B cell (primary cell): Measurements from ENCODE around the gene HIVEP1. TPM values are rescaled to one million over a fixed set of nuclear protein-coding genes. Genes with fewer than 3 reads are reported as not detected.

ENCODE experiments used
- ATAC-seq: fragments of 200-7000 bp; cut with Tn5 transposase; one replicate; pipeline ENCODE4 v1.10.0; 2021; ENCODE audit warnings: low read depth, mild to moderate bottlenecking, moderate number of reproducible peaks, moderate library complexity
- CTCF ChIA-PET: fragments of 350-600 bp; sonication (Branson Sonifier 250); formaldehyde crosslinking; loops from one replicate; lab custom pipeline; 2021; ENCODE audit warnings: antibody characterized with exemption, inconsistent platforms; lab: Charles Lee
- POLR2A ChIA-PET: fragments of 350-600 bp; sonication (Branson Sonifier 250); formaldehyde crosslinking; loops from one replicate; lab custom pipeline; 2021; ENCODE audit warnings: antibody characterized with exemption; lab: Charles Lee
- DNase-seq: peaks from one replicate; pipeline ENCODE4 v3.0.0; 2013
- H2AFZ ChIP-seq: 2 replicates; pipeline ENCODE4 v1.6.1; 2012; ENCODE audit warnings: mild to moderate bottlenecking, low read depth, low read length; ENCODE audit not compliant: insufficient read depth, poor library complexity, severe bottlenecking
- H3K27ac ChIP-seq, 2 donors: 1 replicate in 1 of 2; 2 replicates in 1 of 2; pipeline ENCODE4 v1.5.1; 2012 to 2013; ENCODE audit warnings: low read length in 2 of 2, mild to moderate bottlenecking in 2 of 2, moderate library complexity in 1 of 2
- H3K27me3 ChIP-seq, 4 experiments: fragments of 200-600 bp in 1 of 4; sonication (generic) in 1 of 4; replicated peaks in 1 of 4; 1 replicate in 2 of 4; 2 replicates in 2 of 4; pipeline versions ENCODE4 v1.6.1 to v1.7.0; 2013 to 2016; ENCODE audit warnings: low read length in 3 of 4, mild to moderate bottlenecking in 2 of 4, mixed read lengths in 1 of 4, moderate library complexity in 1 of 4; ENCODE audit not compliant: insufficient read depth in 4 of 4, control insufficient read depth in 3 of 4; ENCODE audit errors: control extremely low read depth in 1 of 4
- H3K36me3 ChIP-seq, 2 experiments: replicated peaks in 1 of 2; 1 replicate in 1 of 2; 2 replicates in 1 of 2; pipeline versions ENCODE4 v1.6.1 to v1.7.1; 2013; ENCODE audit warnings: low read length in 1 of 2; ENCODE audit not compliant: insufficient read depth in 2 of 2, control insufficient read depth in 1 of 2; ENCODE audit errors: control extremely low read depth in 1 of 2, extremely low read depth in 1 of 2
- H3K4me1 ChIP-seq, 2 donors: fragments of 200-600 bp in 1 of 2; sonication (generic) in 1 of 2; 1 replicate in 1 of 2; 2 replicates in 1 of 2; pipeline versions ENCODE4 v1.5.1 to v1.6.1; 2013 to 2017; ENCODE audit warnings: low read length in 2 of 2; ENCODE audit not compliant: control insufficient read depth in 2 of 2, insufficient read depth in 2 of 2
- H3K4me2 ChIP-seq: replicated peaks from 2 replicates; pipeline ENCODE3; 2012; ENCODE audit warnings: mild to moderate bottlenecking, low read depth, low read length; ENCODE audit not compliant: poor library complexity, severe bottlenecking
- H3K4me3 ChIP-seq, 5 experiments: fragments of 200-600 bp in 1 of 5; sonication (generic) in 1 of 5; 1 replicate in 3 of 5; 2 replicates in 2 of 5; pipeline versions ENCODE4 v1.5.1 to v1.7.0; 2011 to 2016; ENCODE audit warnings: low read length in 4 of 5, mild to moderate bottlenecking in 4 of 5, low read depth in 2 of 5, control low read depth in 1 of 5, moderate library complexity in 1 of 5; ENCODE audit not compliant: insufficient read depth in 1 of 5; ENCODE audit errors: control extremely low read depth in 1 of 5, extremely low read depth in 1 of 5
- H3K79me2 ChIP-seq: fragments of 200-600 bp; sonication (generic); one replicate; pipeline ENCODE4 v1.6.0; 2016; ENCODE audit warnings: low read length; ENCODE audit not compliant: control insufficient read depth, insufficient read depth
- H3K9ac ChIP-seq: fragments of 200-600 bp; sonication (generic); 2 replicates; pipeline ENCODE4 v1.6.1; 2017; ENCODE audit warnings: mild to moderate bottlenecking, low read length, moderate library complexity
- H3K9me3 ChIP-seq, 3 donors: one replicate each; pipeline versions ENCODE4 v1.6.1 to v1.7.1; 2013; ENCODE audit warnings: low read length in 2 of 3; ENCODE audit not compliant: control insufficient read depth in 2 of 3, insufficient read depth in 1 of 3; ENCODE audit errors: control extremely low read depth in 1 of 3
- H4K20me1 ChIP-seq: 2 replicates; pipeline ENCODE4 v1.6.0; 2012; ENCODE audit warnings: mild to moderate bottlenecking, low read length; ENCODE audit not compliant: insufficient read depth, control insufficient read depth, poor library complexity, severe bottlenecking
- H3K27ac Mint-ChIP-seq: one replicate; pipeline ENCODE4 v1.8.0; 2021; ENCODE audit warnings: mixed read lengths
- H3K27me3 Mint-ChIP-seq: one replicate; pipeline ENCODE4 v1.8.0; 2021; ENCODE audit warnings: mixed read lengths
- H3K4me1 Mint-ChIP-seq: one replicate; pipeline ENCODE4 v1.8.0; 2021; ENCODE audit warnings: mixed read lengths
- H3K4me3 Mint-ChIP-seq: one replicate; pipeline ENCODE4 v1.8.0; 2021; ENCODE audit warnings: mixed read lengths
- H3K9me3 Mint-ChIP-seq: one replicate; pipeline ENCODE4 v1.8.0; 2022; ENCODE audit warnings: mixed read lengths; ENCODE audit not compliant: insufficient read depth
- CTCF ChIP-seq: fragments of 200-600 bp; IDR thresholded peaks from one replicate; pipeline ENCODE4 v1.8.0; 2022; ENCODE audit warnings: antibody characterized with exemption, mild to moderate bottlenecking
- EZH2 ChIP-seq: IDR thresholded peaks from 2 replicates; pipeline ENCODE4 v1.6.1; 2012; ENCODE audit warnings: borderline replicate concordance, low read depth, mild to moderate bottlenecking, moderate library complexity, low read length; ENCODE audit not compliant: insufficient read depth, poor library complexity, severe bottlenecking
- WGBS: methylation state at CpG from one replicate; pipeline ENCODE4 v1.1.5; 2013; ENCODE audit warnings: missing lambda C conversion rate; ENCODE audit not compliant: insufficient coverage; 5-methylcytosine and 5-hydroxymethylcytosine counted together
- intact Hi-C: fragments of 100-400 bp; cut with micrococcal nuclease; formaldehyde crosslinking; loops from one replicate; pipeline ENCODE4 v1.10.0; 2022
- polyA plus RNA-seq: library from polyadenylated mRNA; depleted of rRNA; stranded (reverse); fragments of >200 nt; gene quantifications from 2 replicates; pipeline ENCODE4 v1.2.3, GENCODE V29; 2012
- total RNA-seq, 2 donors: library from RNA; stranded (reverse); fragments of 120-200 nt in 1 of 2; gene quantifications; 1 replicate in 1 of 2; 2 replicates in 1 of 2; pipeline versions ENCODE4 v1.2.3 to v1.2.4, GENCODE V29; 2013 to 2022

Gene HIVEP1
- total and polyA plus RNA-seq, 2 donors (not counting 1 experiment from before 2014, with no cell fraction given): 11.3 to 96.5 TPM

- ChIA-PET CTCF (no interaction called here), POLR2A (no interaction called here)
- H3K4me1 Mint-ChIP-seq: peaks cover 30% of the 10 kb centered on the region
- Histone ChIP-seq H2AFZ (no peak overlapping the region), H3K27ac (no peak overlapping the region), H3K9me3 (peaks cover 0 to 17% (median 7%) of the 10 kb centered on the region in 3 donors), H3K4me2 (no peak overlapping the region), H3K4me3 (no peak overlapping the region), H3K36me3 (peaks cover 0 to 6% of the 10 kb centered on the region in 2 experiments), H3K4me1 (peaks cover 0 to 8% of the 10 kb centered on the region in 2 donors), H4K20me1 (peaks cover 25% of the 10 kb centered on the region), H3K27me3 (no peaks in the 10 kb centered on the region), H3K9ac (no peak overlapping the region), H3K79me2 (peaks cover 97% of the 10 kb centered on the region)
- intact Hi-C loops: no loop called here
- DNase-seq: no peak
- WGBS: no CpG with 5 or more reads among the region's 1 CpG
- no peak overlapping the region for H3K4me3 Mint-ChIP-seq
- no peak overlapping the region for H3K27ac Mint-ChIP-seq
- H3K27me3 Mint-ChIP-seq: no peaks in the 10 kb centered on the region
- peaks cover 13% of the 10 kb centered on the region for H3K9me3 Mint-ChIP-seq
- no peak for ATAC-seq
- TF ChIP-seq EZH2 (no peak), CTCF (no peak)
These were observed 14.7 kb downstream of the HIVEP1 start for GRCh38 chr6:12026833-12027232.

GRCh38 chr6:12028213-12028612 is 16.1 kb downstream of the HIVEP1 start:
- DNase-seq (no peak), ATAC-seq (no peak)
- H3K79me2 ChIP-seq: peaks cover 89% of the 10 kb centered on the region
- H3K4me1 Mint-ChIP-seq: peaks cover 34% of the 10 kb centered on the region
- H3K27ac ChIP-seq: no peak overlapping the region
- H3K27ac Mint-ChIP-seq: no peak overlapping the region
- H3K36me3 ChIP-seq: no peaks in the 10 kb centered on the region
- ChIA-PET CTCF (interaction anchor here (1.2 kb wide), 1 partner anchor 206 kb away, joined by 4 read pairs; no protein-coding TSS in a partner anchor), POLR2A (no interaction called here)
- no peak overlapping the region for H2AFZ ChIP-seq
- no peaks in the 10 kb centered on the region for H3K27me3 Mint-ChIP-seq
- H3K27me3 ChIP-seq: no peaks in the 10 kb centered on the region
- no CpG with 5 or more reads among the region's 4 CpGs for WGBS
- TF ChIP-seq EZH2 (no peak), CTCF (no peak)
- no peak overlapping the region for H3K4me3 Mint-ChIP-seq
- no peak overlapping the region for H3K4me2 ChIP-seq
- H3K4me3 ChIP-seq: no peak overlapping the region
- peaks cover 13% of the 10 kb centered on the region for H3K9me3 Mint-ChIP-seq
- H3K4me1 ChIP-seq: peaks cover 0 to 8% of the 10 kb centered on the region in 2 donors
- H3K9me3 ChIP-seq: peaks cover 0 to 17% (median 7%) of the 10 kb centered on the region in 3 donors
- H4K20me1 ChIP-seq: peaks cover 25% of the 10 kb centered on the region
- no peak overlapping the region for H3K9ac ChIP-seq
- intact Hi-C loops: no loop called here
